IMR-90 (cell line): ENCODE data around the gene TNFRSF11A. TPM values are rescaled to one million over a fixed set of nuclear protein-coding genes. Genes with fewer than 3 reads are reported as not detected.

Experiments
- ATAC-seq: fragments of 200-7000 bp; cut with Tn5 transposase; 2 replicates; pipeline ENCODE4 v1.9.1; 2020; ENCODE audit warnings: low read depth, mild to moderate bottlenecking, moderate library complexity
- BruUV-seq: library from RNA; stranded (reverse); fragments of 400-500 nt; replicated peaks from 2 replicates; lab custom pipeline; 2021; lab: Mats Ljungman, UMichigan
- CTCF ChIA-PET: fragments of 300-600 bp; formaldehyde crosslinking; extraction: SDS; loops from one replicate; lab custom pipeline; 2021; ENCODE audit warnings: antibody characterized with exemption; lab: Yijun Ruan, JAX
- POLR2A ChIA-PET: fragments of 300-600 bp; sonication (Branson Sonifier 250); formaldehyde crosslinking; loops from one replicate; lab custom pipeline; 2022; ENCODE audit warnings: antibody characterized with exemption; ENCODE audit not compliant: unreplicated experiment; lab: Charles Lee
- DNase-seq: peaks from one replicate; pipeline ENCODE4 v3.0.0; 2013
- H2AFZ ChIP-seq: replicated peaks from 2 replicates; pipeline ENCODE3; 2013; ENCODE audit warnings: low read length, mild to moderate bottlenecking; ENCODE audit not compliant: poor library complexity
- H2AK5ac ChIP-seq: 2 replicates; pipeline ENCODE4 v1.6.1; 2013; ENCODE audit warnings: low read depth, low read length, inconsistent platforms
- H2AK9ac ChIP-seq: replicated peaks from 2 replicates; pipeline ENCODE3; 2013; ENCODE audit warnings: mild to moderate bottlenecking, low read depth, low read length, moderate library complexity; ENCODE audit not compliant: poor library complexity
- H2BK120ac ChIP-seq: 2 replicates; pipeline ENCODE4 v1.6.1; 2013; ENCODE audit warnings: low read depth, low read length, inconsistent platforms
- H2BK15ac ChIP-seq: 3 replicates; pipeline ENCODE4 v1.6.1; 2013; ENCODE audit warnings: low read depth, low read length, inconsistent platforms
- H2BK20ac ChIP-seq: 2 replicates; pipeline ENCODE4 v1.6.1; 2013; ENCODE audit warnings: low read depth, mild to moderate bottlenecking, inconsistent platforms, low read length, moderate library complexity
- H2BK5ac ChIP-seq: 2 replicates; pipeline ENCODE4 v1.6.1; 2013; ENCODE audit warnings: mild to moderate bottlenecking, low read depth, low read length, inconsistent platforms; ENCODE audit not compliant: poor library complexity, severe bottlenecking
- H3K14ac ChIP-seq: replicated peaks from 2 replicates; pipeline ENCODE4 v1.6.1; 2013; ENCODE audit warnings: low read depth, low read length, inconsistent platforms
- H3K18ac ChIP-seq: 2 replicates; pipeline ENCODE4 v1.6.1; 2013; ENCODE audit warnings: low read depth, low read length, control low read depth
- H3K23ac ChIP-seq: 2 replicates; pipeline ENCODE4 v1.6.1; 2013; ENCODE audit warnings: low read depth, low read length, inconsistent platforms
- H3K27ac ChIP-seq: 2 replicates; pipeline ENCODE4 v1.5.1; 2013; ENCODE audit warnings: mild to moderate bottlenecking, control low read depth, low read length; ENCODE audit not compliant: insufficient read depth
- H3K27me3 ChIP-seq: 2 replicates; pipeline ENCODE4 v1.6.1; 2013; ENCODE audit warnings: low read length; ENCODE audit not compliant: control insufficient read depth, insufficient read depth
- H3K36me3 ChIP-seq: 2 replicates; pipeline ENCODE4 v1.6.1; 2013; ENCODE audit warnings: low read length, mixed read lengths; ENCODE audit not compliant: control insufficient read depth, insufficient read depth
- H3K4ac ChIP-seq: 2 replicates; pipeline ENCODE4 v1.6.1; 2013; ENCODE audit warnings: low read depth, low read length, inconsistent platforms
- H3K4me1 ChIP-seq: 2 replicates; pipeline ENCODE4 v1.6.1; 2013; ENCODE audit warnings: low read length, mixed read lengths; ENCODE audit not compliant: control insufficient read depth, insufficient read depth
- H3K4me2 ChIP-seq: 2 replicates; pipeline ENCODE4 v1.6.1; 2013; ENCODE audit warnings: low read depth, mild to moderate bottlenecking, control low read depth, low read length, moderate library complexity
- H3K4me3 ChIP-seq: 2 replicates; pipeline ENCODE4 v1.5.1; 2013; ENCODE audit warnings: low read depth, mild to moderate bottlenecking, control low read depth, low read length, moderate library complexity; ENCODE audit not compliant: insufficient read depth
- H3K56ac ChIP-seq: 2 replicates; pipeline ENCODE4 v1.6.1; 2013; ENCODE audit warnings: low read length, inconsistent platforms; ENCODE audit not compliant: insufficient read depth; ENCODE audit errors: extremely low read depth
- H3K79me1 ChIP-seq, 2 experiments: 2 replicates each; pipeline ENCODE4 v1.6.1; 2013; ENCODE audit warnings: low read length in 2 of 2, inconsistent platforms in 1 of 2, low read depth in 1 of 2
- H3K9ac ChIP-seq: 2 replicates; pipeline ENCODE4 v1.6.1; 2013; ENCODE audit warnings: low read depth, low read length, control low read depth
- H3K9me1 ChIP-seq: 2 replicates; pipeline ENCODE4 v1.6.1; 2013; ENCODE audit warnings: low read length, inconsistent platforms; ENCODE audit not compliant: insufficient read depth
- H3K9me3 ChIP-seq: 2 replicates; pipeline ENCODE4 v1.6.1; 2013; ENCODE audit warnings: low read length; ENCODE audit not compliant: control insufficient read depth, insufficient read depth
- H4K20me1 ChIP-seq: 2 replicates; pipeline ENCODE4 v1.6.1; 2013; ENCODE audit warnings: low read length, inconsistent platforms; ENCODE audit not compliant: insufficient read depth
- H4K5ac ChIP-seq: 2 replicates; pipeline ENCODE4 v1.6.1; 2013; ENCODE audit warnings: mild to moderate bottlenecking, low read depth, low read length, control low read depth
- H4K8ac ChIP-seq, 2 experiments: 2 replicates each; pipeline ENCODE4 v1.6.1; 2013; ENCODE audit warnings: low read depth in 2 of 2, low read length in 2 of 2, control low read depth in 1 of 2, inconsistent platforms in 1 of 2
- H4K91ac ChIP-seq: 2 replicates; pipeline ENCODE4 v1.6.1; 2013; ENCODE audit warnings: low read depth, low read length, inconsistent platforms; ENCODE audit not compliant: insufficient read depth
- BHLHE40 ChIP-seq: fragments of 150-350 bp; IDR thresholded peaks from 2 replicates; pipeline ENCODE4 v1.6.1; 2016; ENCODE audit warnings: mild to moderate bottlenecking, low read depth, low read length
- CEBPB ChIP-seq: IDR thresholded peaks from 2 replicates; pipeline ENCODE4 v1.6.1; 2012; ENCODE audit warnings: low read depth, low read length, improper control_type of control experiment
- CHD1 ChIP-seq: IDR thresholded peaks from 2 replicates; pipeline ENCODE4 v1.6.1; 2012; ENCODE audit warnings: low read depth, low read length, improper control_type of control experiment
- CTCF ChIP-seq: conservative IDR thresholded peaks from 2 replicates; pipeline ENCODE4 v1.5.1; 2012; ENCODE audit warnings: mild to moderate bottlenecking, low read depth, low read length, improper control_type of control experiment
- ELK1 ChIP-seq: fragments of 150-350 bp; IDR thresholded peaks from 2 replicates; pipeline ENCODE4 v1.6.1; 2016; ENCODE audit warnings: low read depth, mild to moderate bottlenecking, low read length, moderate library complexity, borderline replicate concordance
- FOS ChIP-seq: fragments of 150-350 bp; IDR thresholded peaks from 2 replicates; pipeline ENCODE4 v1.6.1; 2016; ENCODE audit warnings: low read depth, low read length
- MAFK ChIP-seq: IDR thresholded peaks from 2 replicates; pipeline ENCODE4 v1.6.1; 2012; ENCODE audit warnings: low read depth, low read length, improper control_type of control experiment
- MAZ ChIP-seq: IDR thresholded peaks from 2 replicates; pipeline ENCODE4 v1.6.1; 2012; ENCODE audit warnings: low read depth, mild to moderate bottlenecking, low read length, improper control_type of control experiment, moderate library complexity, borderline replicate concordance
- MXI1 ChIP-seq: IDR thresholded peaks from 2 replicates; pipeline ENCODE4 v1.6.1; 2012; ENCODE audit warnings: low read depth, mild to moderate bottlenecking, low read length, moderate library complexity, borderline replicate concordance
- NFE2L2 ChIP-seq: fragments of 150-350 bp; IDR thresholded peaks from 2 replicates; pipeline ENCODE4 v1.6.1; 2016; ENCODE audit warnings: low read depth, mild to moderate bottlenecking, low read length
- POLR2A ChIP-seq: IDR thresholded peaks from 2 replicates; pipeline ENCODE4 v1.6.1; 2012; ENCODE audit warnings: mild to moderate bottlenecking, low read depth, low read length
- RAD21 ChIP-seq: IDR thresholded peaks from 2 replicates; pipeline ENCODE4 v1.6.1; 2012; ENCODE audit warnings: low read length, improper control_type of control experiment
- RCOR1 ChIP-seq: IDR thresholded peaks from 2 replicates; pipeline ENCODE4 v1.6.1; 2012; ENCODE audit warnings: mild to moderate bottlenecking, low read length, improper control_type of control experiment; ENCODE audit not compliant: insufficient replicate concordance
- RFX5 ChIP-seq: IDR thresholded peaks from 2 replicates; pipeline ENCODE4 v1.8.0; 2012; ENCODE audit warnings: low read depth, mild to moderate bottlenecking, low read length, moderate library complexity
- SMC3 ChIP-seq: fragments of 150-350 bp; IDR thresholded peaks from 2 replicates; pipeline ENCODE4 v1.6.1; 2016; ENCODE audit warnings: low read depth, mild to moderate bottlenecking, antibody characterized with exemption, low read length, moderate library complexity
- USF2 ChIP-seq: fragments of 150-350 bp; IDR thresholded peaks from 2 replicates; pipeline ENCODE4 v1.6.1; 2017; ENCODE audit warnings: mild to moderate bottlenecking, antibody characterized with exemption, low read length, low read depth
- WGBS, 2 experiments: methylation state at CpG; one replicate each; pipeline versions ENCODE4 v1.1.5 to v1.1.7; 2013; ENCODE audit warnings: missing lambda C conversion rate in 2 of 2; ENCODE audit not compliant: insufficient read length in 1 of 2; ENCODE audit errors: extremely low coverage in 2 of 2; 5-methylcytosine and 5-hydroxymethylcytosine counted together
- dilution Hi-C: fragments of 300-500 bp; cut with HindIII; formaldehyde crosslinking; loops from one replicate; pipeline ENCODE4 v1.14.3; 2018; ENCODE audit warnings: low sequenced_read_pairs; ENCODE audit not compliant: unreplicated experiment
- in situ Hi-C: fragments of 300-500 bp; cut with MboI; formaldehyde crosslinking; loops from 3 replicates; pipeline ENCODE4 v1.14.3; 2019; ENCODE audit warnings: low sequenced_read_pairs, inconsistent platforms, mixed read lengths
- intact Hi-C: fragments of 100-400 bp; cut with micrococcal nuclease; formaldehyde crosslinking; loops from 2 replicates; pipeline ENCODE4 v1.10.0; 2022
- polyA plus RNA-seq, 3 experiments: library from polyadenylated mRNA; depleted of rRNA; stranded (reverse); fragments of >200 nt; gene quantifications; 2 replicates each; pipeline ENCODE4 v1.2.3, GENCODE V29; 2012; ENCODE audit warnings: low replicate concordance in 1 of 3
- total RNA-seq: library from RNA; depleted of rRNA; stranded (reverse); fragments of >200 nt; gene quantifications from 2 replicates; pipeline ENCODE4 v1.2.3, GENCODE V29; 2012

TNFRSF11A gene
- total and polyA plus RNA-seq, 2 of the 4 experiments (the other 2 are of a cell fraction): under 0.01 TPM; not detected in 1

GRCh38 chr18:62327977-62328376 lies 2.9 kb downstream of the TNFRSF11A start:
- Histone ChIP-seq H2BK20ac (no peak overlapping the region), H4K20me1 (peaks cover 4% of the 10 kb centered on the region; the same call in 1 of the 2 replicates), H4K91ac (no peak overlapping the region), H2AK9ac (no peak overlapping the region), H4K8ac (no peak overlapping the region), H3K4me1 (peaks cover 16% of the 10 kb centered on the region), H3K4me2 (no peak overlapping the region), H2AFZ (no peak overlapping the region), H3K4ac (no peak overlapping the region), H3K4me3 (no peak overlapping the region), H3K9me1 (no peaks in the 10 kb centered on the region), H2BK15ac (no peak overlapping the region), H3K56ac (no peak overlapping the region), H3K27ac (no peak overlapping the region), H4K5ac (no peak overlapping the region), H2BK120ac (no peak overlapping the region), H2BK5ac (no peak overlapping the region), H3K9me3 (no peaks in the 10 kb centered on the region), H2AK5ac (no peak overlapping the region), H3K9ac (no peak overlapping the region), H3K14ac (no peak overlapping the region), H3K23ac (no peak overlapping the region), H3K36me3 (no peaks in the 10 kb centered on the region), H3K27me3 (peaks cover 69% of the 10 kb centered on the region), H3K79me1 (no peaks in the 10 kb centered on the region), H3K18ac (no peak overlapping the region)
- TF ChIP-seq MAFK: no peak
- TF ChIP-seq MAZ: no peak
- no peak for TF ChIP-seq SMC3
- TF ChIP-seq ELK1: no peak
- no peak for TF ChIP-seq RCOR1
- no peak for TF ChIP-seq NFE2L2
- no peak for TF ChIP-seq RAD21
- TF ChIP-seq USF2: no peak
- TF ChIP-seq MXI1: no peak
- TF ChIP-seq POLR2A: no peak
- no peak for TF ChIP-seq CTCF
- TF ChIP-seq RFX5: no peak
- no peak for TF ChIP-seq FOS
- no peak for TF ChIP-seq BHLHE40
- TF ChIP-seq CHD1: no peak
- TF ChIP-seq CEBPB: no peak
- no TSS peak for BruUV-seq
- ATAC-seq (no peak), DNase-seq (no peak)
- in situ Hi-C loops: no loop called here
- intact Hi-C loops: no loop called here
- dilution Hi-C loops: no loop called here
- POLR2A ChIA-PET: no interaction called here
- CTCF ChIA-PET: no interaction called here
- 72% methylated on average over 5 of the region's 7 CpGs; no CpG with 5 or more reads in 1 of the 2 experiments for WGBS, 2 experiments
